TTC549 (cell line): Measurements from ENCODE around the gene MEIKIN.
"Not testable (repeated sequence)": the region's sequence is repeated elsewhere in the genome, so short reads cannot be mapped to it uniquely, and the experiment has no call there.

Experiments
- FAIRE-seq: peaks from 2 replicates; lab custom pipeline; 2012; peaks lifted over from hg19 to GRCh38; lab: Jason Lieb, UNC

The MEIKIN gene

DNA sequence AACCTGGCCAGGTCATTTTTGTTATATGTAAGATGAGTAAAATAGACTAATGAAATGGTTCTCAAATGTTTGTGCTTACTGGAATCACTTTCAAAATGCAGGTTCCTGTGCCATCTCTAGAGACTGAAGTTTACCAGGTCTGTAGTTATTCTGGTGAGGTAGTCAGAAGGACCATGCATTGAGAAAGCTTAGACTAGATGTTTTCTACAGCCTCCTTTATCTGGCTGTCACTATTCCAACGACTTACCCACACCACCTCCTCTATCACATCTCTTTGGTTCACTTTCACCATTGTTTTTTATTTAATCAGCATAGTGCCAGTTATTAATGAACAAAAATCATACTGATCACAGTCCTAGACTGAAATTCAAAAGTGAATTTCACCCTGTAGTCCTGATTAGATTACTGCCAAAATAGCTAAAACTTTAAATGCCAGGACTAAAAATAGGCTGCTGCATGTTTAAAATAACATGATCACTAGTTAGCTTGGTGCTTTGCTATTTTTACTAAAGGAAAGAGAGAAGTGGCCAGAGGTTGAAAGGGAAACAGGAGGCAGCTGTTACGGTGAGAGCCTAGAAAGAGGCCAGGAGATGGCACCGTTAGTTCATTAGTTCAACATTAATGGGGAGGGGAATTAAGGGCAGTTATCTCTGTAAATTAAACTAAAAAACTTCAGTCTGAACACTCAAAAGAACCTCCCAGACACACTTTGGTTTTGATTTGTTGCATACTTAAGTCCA lies 134.8 kb downstream of the MEIKIN start:
- no peak for FAIRE-seq

GRCh38 chr5:131796793-131797693 lies 148.4 kb downstream of the MEIKIN start, which contains the start of gene FNIP1:
Gene FNIP1 (minus strand): TSS chr5:131797017. CDS start chr5:131796921, 96 bp downstream.
- FAIRE-seq, result peak; percentile 13

GRCh38 chr5:131795879-131796792 lies 149.3 kb downstream of the MEIKIN start:
- FAIRE-seq, result no peak

GRCh38 chr5:131795228-131795627 lies 150.2 kb downstream of the MEIKIN start:
- FAIRE-seq, result no peak

DNA sequence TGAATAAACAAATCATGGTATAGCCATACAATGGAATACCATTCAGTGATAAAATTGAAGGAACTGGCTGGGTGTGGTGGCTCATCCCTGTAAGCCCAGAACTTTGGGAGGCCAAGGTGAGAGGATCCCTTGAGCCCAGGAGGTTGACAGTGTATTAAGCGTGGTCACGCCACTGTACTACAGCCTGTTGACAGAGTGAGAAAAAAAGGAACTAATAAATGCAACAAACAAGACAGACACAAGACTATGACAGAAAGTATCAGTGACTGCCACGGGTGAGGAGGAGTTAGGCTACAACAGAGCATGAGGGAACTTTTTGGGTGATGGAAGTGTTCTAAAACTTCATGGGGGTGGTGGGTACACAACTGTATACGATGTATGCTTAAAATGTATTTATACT lies 150.9 kb downstream of the MEIKIN start:
- FAIRE-seq, result no peak

DNA sequence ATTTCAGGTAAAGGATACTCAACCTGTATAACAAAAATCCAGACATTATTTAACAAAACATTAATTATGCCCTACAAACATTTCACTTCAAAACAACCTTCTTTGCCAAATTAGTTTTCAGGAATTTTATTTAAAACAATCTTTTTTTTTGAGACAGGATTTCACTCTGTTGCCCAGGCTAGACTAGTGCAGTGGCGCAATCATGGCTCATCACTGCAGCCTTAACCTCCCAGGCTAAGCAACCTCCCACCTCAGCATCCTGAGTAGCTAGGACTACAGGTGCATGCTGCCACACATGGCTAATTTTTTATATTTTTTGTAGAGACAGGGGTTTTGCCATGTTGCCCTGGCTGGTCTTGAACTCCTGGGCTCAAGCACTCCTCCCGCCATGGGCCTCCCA lies 152.6 kb downstream of the MEIKIN start:
- FAIRE-seq, result no peak

DNA sequence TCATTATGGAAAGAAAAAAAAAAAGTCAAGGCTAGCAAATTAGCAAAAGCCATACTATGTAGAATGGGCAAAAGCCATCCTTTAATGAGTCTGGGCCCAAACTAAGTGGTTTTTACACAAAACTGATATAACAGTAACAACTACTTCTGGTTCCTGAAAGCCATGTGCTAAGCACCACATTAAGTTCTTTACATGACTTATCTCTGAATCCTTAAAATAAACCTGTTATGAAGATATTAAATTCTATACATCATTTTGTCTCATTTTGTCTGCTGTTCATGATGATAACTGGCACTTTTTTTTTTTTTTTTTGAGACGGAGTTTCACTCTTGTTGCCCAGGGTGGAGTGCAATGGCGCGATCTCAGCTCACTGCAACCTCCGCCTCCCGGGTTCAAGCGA lies 153.6 kb downstream of the MEIKIN start:
- no peak for FAIRE-seq

GRCh38 chr5:131790550-131790949 lies 154.9 kb downstream of the MEIKIN start:
- FAIRE-seq, result no peak

GRCh38 chr5:131789765-131790164 lies 155.7 kb downstream of the MEIKIN start:
- no peak for FAIRE-seq

GRCh38 chr5:131787736-131788135 lies 157.7 kb downstream of the MEIKIN start:
- no peak for FAIRE-seq

DNA sequence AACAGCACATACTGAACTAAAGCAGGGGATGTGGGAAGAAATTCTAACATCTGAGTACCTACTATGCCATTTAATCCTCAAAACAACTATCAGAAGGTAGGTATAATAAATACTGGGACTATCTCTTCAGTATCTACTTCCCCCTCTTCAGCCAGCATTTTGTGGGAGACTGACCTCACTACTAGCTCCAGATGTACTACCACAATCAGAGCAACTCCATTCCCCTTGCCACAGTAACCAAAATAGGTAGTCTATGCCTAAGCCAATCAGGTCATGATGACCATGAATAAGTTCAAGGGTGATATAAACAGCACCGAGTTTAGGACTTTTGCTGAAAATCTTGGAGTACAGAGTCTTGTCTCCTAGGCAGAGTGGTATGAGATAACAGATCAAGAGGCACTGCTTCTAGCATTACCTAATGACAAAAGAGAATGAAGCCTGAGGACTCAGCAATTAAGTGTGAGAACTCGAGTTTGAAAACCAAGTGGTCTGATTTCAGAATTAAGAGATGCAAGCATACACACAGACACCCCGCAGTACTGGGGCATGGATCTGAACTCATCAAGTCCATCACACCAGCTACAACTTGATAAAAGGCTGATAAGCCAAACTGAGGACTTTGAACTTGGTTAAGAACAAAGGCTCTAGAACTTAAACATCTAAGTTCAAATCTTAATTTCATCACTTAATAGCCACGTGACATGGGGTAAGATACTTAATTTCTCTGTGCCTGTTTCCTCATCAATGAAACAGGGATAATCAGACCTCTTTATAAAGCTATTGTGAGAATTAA lies 158.4 kb downstream of the MEIKIN start:
- no peak for FAIRE-seq

- no peak for FAIRE-seq
These were observed 159.4 kb downstream of the MEIKIN start for GRCh38 chr5:131786036-131786435.

GRCh38 chr5:131783874-131784273 lies 161.6 kb downstream of the MEIKIN start:
- FAIRE-seq, result no peak

- no peak for FAIRE-seq
These were observed 162.1 kb downstream of the MEIKIN start for GRCh38 chr5:131783357-131783756.

DNA sequence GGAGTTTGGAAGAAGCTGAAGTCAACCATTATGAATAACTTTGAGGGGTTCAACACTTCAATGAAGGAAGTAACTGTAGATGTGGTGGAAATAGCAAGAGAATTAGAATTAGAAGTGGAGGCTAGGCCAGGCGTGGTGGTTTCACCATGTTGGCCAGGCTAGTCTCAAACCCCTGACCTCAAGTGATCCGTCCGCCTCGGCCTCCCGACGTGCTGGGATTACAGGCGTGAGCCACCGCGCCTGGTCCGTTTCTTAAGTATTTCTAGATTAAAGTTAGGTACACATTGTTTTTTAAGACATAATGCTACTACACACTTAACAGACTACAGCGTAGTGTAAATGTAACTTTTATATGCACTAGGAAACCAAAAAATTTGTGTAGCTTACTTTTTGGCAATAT lies 162.7 kb downstream of the MEIKIN start:
- no peak for FAIRE-seq

GRCh38 chr5:131778141-131778540 lies 167.3 kb downstream of the MEIKIN start:
- FAIRE-seq, result not testable (repeated sequence)

DNA sequence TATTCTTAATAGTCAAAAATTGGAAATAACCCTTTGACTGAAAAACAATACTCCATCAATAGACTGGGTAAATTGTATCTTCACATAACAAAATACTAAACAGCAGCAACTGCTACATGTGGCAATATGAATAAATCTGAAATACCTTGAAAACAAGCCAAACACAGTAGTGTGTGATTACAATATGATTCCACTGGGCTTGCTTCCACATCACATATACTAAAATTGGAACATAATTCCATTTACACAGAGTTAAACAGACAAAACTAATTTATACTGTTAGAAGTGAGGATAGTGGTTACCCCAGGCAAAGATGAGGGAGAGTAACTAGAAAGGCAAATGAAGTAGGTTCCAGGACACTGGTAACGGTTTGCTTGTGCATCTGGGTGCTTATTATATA lies 169.0 kb downstream of the MEIKIN start:
- no peak for FAIRE-seq

- no peak for FAIRE-seq
These were observed 170.7 kb downstream of the MEIKIN start for GRCh38 chr5:131774652-131775367.

GRCh38 chr5:131773805-131774204 lies 171.7 kb downstream of the MEIKIN start:
- no peak for FAIRE-seq

DNA sequence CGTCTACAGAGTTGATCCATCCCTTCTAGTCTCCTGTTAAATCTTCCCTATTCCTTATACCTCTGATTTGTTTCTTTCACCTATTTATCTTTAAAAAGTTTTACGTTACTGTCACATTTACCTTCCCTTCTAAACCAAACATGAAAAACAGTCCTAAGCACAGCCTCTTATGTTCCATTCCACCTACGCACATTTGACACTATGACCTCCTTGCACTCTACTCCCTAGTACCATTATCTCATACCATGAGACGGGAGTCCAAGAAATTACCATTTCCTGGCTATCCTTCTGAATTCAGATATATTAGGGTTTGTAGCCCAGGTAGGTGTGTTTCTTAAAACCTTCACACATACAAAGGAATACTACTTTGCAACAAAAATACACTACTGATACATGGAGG lies 173.8 kb downstream of the MEIKIN start:
- no peak for FAIRE-seq

DNA sequence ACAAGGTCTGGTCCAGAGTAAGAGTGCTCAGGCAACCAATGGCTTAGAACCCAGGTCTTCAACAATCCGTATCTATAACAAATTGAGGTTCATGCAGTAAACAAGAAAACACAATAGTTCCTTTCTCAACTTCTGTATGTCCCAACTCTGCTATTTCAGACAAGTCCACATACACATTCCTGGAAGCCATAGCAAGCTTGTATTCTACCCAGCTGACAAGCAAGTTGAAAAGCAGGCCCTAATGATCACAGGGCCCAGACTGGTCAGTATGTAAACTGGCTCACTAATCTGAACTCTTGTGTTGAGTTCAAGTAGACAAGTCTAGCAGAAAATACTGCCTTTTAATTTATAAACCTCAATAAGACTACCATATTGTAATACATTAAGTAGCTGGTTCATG lies 175.5 kb downstream of the MEIKIN start:
- FAIRE-seq, result no peak
